HG03378 (cell line): ENCODE measurements around the gene THY1.

ENCODE experiments used
- ATAC-seq: cut with Tn5 transposase; IDR thresholded peaks from one replicate; pipeline ENCODE4 v1.9.1; 2021; ENCODE audit warnings: mild to moderate bottlenecking, moderate library complexity; ENCODE audit not compliant: unreplicated experiment

THY1 gene

GRCh38 chr11:119372260-119373058 lies 50.5 kb downstream of the THY1 start:
- no peak for ATAC-seq

GRCh38 chr11:119371778-119372182 lies 51.2 kb downstream of the THY1 start:
- ATAC-seq = no peak

GRCh38 chr11:119371067-119371601 lies 51.8 kb downstream of the THY1 start:
- no peak for ATAC-seq

GRCh38 chr11:119370486-119371046 lies 52.4 kb downstream of the THY1 start:
- ATAC-seq = no peak

DNA sequence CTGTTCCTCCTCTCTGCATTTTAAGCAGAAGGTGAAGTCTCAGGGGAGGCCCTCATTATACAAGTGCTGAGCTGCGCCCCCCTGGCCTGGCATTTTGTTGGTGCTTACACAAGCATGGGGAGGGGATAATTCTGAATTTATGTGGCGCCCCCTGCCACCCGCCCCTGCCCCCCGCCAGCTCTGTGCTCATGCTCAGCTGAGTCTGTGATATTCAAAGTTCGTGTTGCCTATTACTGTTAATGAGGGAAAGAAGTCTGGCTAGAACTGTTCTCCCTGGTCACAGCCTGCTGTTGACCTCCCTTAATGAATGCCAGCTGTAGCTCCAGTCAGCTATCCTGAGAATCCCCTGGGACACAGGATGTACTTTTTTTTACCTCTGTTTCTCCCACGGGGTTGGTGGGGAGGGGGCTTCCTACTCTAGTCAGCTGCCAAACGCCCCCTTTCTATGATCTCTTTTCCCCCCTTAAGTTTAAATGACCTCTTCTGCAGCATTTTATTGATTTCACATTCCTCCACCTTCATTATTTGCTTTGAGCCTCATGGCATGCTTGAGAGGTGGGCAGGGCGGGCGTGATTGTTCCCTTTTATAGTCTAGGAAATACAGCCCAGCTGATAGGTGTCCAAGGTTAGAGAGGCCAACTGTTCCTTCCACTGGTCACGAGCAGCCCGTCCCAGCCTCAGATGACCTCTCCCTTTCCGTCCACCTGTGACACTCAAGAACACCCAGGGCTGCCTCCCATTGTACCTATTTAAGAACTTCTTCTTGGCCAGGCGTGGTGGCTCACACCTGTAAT lies 53.6 kb downstream of the THY1 start:
- ATAC-seq = no peak

- ATAC-seq = no peak
Observed at GRCh38 chr11:119368121-119369034, 54.6 kb downstream of the THY1 start.

DNA sequence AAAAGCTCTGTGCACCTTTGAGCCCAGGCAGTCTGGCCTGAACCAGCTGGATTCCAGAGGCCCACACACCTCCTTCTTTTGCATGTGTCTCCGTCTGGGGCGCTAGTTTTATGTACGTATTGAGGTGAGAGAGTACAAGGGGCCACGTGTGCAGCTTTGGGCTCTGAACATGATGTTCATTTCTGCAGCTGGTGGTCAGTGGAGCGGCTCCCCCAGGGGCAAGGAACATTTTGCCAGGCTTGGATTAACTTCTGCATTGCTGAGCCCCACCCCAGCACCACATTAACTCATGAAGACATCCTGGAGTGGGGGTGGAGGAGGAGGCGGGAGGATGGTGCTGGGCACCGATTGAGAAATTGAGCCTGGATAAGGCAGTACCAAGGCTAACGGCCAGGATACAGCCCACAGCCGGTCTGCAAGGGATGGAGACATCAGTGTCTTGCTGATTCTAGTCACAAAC lies 55.3 kb downstream of the THY1 start:
- ATAC-seq = no peak
